Measurements from ENCODE around the gene FEM1A.
A peak's percentile ranks its signal among the peaks of the same experiment; 100 is the strongest.
"Not testable (repeated sequence)": the region's sequence is repeated elsewhere in the genome, so short reads cannot be mapped to it uniquely, and the experiment has no call there.

The FEM1A gene, protein sequence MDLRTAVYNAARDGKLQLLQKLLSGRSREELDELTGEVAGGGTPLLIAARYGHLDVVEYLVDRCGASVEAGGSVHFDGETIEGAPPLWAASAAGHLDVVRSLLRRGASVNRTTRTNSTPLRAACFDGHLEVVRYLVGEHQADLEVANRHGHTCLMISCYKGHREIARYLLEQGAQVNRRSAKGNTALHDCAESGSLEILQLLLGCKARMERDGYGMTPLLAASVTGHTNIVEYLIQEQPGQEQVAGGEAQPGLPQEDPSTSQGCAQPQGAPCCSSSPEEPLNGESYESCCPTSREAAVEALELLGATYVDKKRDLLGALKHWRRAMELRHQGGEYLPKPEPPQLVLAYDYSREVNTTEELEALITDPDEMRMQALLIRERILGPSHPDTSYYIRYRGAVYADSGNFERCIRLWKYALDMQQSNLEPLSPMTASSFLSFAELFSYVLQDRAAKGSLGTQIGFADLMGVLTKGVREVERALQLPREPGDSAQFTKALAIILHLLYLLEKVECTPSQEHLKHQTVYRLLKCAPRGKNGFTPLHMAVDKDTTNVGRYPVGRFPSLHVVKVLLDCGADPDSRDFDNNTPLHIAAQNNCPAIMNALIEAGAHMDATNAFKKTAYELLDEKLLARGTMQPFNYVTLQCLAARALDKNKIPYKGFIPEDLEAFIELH

DNA sequence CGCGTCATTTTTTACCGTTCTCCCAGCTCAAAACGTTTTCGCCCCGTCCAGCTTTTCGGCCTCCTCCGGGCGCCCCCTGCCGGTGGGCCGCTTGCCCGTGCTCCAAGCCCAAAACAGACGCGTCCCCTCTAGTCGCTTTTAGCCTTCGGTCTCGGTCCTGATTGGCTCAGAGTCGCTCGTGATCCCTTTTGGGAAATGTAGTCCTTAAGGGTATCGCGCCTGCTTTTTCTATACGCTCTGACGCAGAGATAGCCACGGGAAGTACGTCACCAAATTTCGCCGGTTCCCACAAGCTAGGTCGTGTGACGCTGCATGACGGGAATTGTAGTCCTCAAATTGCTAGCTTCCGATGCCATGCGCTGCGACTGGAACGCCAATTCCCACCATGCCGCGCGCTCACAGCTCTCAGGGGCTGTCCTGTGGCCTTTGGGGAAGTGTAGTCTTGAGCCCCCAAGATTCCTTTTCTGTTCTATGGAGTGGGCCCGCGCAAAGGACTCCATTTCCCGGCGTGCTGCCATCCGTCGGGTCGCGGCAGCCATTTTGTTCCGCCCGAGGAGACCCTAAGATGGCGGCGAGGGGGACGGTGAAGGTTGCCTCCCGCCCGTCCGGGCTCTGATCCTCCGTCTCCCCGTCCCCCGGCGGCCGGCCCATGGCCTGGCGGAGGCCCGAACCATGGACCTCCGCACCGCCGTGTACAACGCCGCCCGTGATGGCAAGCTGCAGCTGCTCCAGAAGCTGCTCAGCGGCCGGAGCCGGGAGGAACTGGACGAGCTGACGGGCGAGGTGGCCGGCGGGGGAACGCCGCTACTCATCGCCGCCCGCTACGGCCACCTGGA is at the start of gene FEM1A:
FEM1A (plus strand) TSS at position 552 of the 836 bp plus-strand sequence; CDS start at position 673, 121 bp downstream.
- peak; percentile 100 for DNase-seq

DNA sequence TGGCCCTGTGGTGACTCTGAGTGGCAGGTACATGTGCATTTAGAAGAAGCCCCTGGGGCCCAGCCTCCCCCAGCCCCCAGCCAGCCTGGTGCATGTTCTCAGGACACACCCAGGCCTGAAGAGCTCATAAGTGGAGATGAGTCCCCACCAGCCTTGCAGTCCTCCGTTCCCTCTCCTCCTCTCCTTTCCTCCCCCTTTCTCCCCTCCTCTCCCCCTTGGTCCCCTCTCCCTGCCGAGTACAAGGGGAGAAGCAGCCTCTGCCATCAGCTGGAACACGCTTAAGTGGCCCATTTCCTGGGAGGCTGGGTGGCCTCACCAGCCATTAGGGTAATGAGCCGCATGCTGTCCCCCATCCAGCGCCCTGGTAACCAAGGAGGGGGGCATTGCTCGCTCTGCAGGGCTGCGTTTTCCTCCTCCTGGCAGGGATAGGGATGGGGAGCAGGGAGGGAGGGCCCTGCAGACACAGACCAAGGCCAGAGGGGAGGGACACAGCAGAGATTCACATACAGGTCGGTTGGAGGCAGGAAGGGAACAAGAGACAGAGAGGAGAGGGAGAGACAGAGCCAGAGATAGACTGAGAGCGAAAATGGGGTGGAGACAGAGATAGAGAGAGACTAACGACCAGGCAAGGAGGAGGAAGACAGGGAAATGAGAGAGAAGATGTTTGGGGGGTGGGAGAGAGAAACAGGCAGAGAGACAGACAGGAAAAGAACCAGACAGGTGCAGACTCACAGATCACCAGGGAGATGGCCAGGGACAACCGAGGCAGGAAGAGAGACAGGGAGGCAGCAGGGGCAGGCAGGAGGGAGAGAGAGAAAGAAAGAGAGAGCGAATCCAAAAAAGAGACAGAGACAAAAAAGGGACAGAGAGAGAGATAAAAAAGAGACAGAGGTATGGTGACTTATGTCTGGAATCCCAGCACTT is 48.5 kb upstream of the FEM1A start:
- peak; percentile 28 for DNase-seq

DNA sequence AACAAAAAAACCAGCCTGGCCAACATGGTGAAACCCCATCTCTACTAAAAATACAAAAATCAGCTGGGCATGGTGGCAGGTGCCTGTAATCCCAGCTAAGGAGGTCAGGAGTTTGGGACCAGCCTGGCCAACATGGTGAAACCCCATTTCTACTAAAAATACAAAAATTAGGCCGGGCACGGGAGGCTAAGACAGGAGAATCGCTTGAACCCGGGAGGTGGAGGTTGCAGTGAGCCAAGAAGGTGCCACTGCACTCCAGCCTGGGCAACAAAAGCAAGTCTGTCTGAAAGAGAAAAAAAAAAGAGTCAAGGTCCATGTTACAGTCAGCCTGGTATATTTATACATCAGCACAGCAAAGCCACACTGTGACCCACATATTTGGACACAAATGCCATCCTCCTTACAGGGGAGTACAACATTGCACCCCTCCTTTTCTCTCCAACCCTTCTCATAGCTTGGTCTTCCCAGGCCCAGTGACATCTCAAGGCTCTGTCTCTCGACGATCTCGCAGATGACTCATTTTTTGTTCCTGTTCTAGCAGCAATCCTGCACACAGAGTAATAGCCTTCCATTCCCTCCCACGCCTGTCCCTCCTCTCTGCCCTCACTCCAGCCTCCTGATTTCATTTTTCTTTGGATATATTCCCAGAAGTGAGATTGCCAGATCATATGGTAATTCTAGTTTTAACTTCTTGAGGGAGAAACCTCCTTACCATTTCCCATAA is 46.9 kb upstream of the FEM1A start:
- no peak for DNase-seq

DNA sequence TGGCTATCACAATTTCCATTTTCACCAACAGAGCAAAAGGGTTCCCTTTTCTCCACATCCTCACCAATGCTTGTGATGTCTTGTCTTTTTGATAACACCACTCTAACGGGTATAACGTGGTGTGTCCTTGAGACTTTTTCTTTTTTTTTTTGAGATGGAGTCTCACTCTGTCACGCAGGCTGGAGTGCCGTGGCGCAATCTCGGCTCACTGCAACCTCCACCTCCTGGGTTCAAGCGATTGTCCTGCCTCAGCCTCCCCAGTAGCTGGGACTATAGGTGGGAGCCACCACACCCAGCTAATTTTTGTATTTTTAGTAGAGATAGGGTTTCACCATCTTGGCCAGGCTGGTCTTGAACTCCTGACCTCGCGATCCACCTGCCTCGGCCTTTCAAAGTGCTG is 46.4 kb upstream of the FEM1A start:
- not testable (repeated sequence) for DNase-seq

DNA sequence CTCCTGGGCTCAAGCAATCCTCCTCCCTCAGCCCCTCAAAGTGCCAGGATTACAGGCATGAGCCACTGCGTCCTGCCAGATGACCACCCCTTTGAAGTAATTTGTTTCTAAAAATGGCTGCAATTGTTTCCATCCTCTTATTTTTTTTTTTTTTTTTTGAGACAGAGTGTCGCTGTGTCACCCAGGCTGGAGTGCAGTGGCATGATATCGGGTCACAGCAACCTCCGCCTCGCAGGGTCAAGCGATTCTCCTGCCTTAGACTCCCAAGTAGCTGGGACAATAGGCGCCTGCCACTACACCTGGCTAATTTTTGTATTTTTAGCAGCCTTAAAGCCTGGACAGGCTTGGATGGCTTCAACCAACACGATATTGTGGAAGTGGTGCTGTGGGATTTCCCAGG is 45.5 kb upstream of the FEM1A start:
- DNase-seq, result no peak

DNA sequence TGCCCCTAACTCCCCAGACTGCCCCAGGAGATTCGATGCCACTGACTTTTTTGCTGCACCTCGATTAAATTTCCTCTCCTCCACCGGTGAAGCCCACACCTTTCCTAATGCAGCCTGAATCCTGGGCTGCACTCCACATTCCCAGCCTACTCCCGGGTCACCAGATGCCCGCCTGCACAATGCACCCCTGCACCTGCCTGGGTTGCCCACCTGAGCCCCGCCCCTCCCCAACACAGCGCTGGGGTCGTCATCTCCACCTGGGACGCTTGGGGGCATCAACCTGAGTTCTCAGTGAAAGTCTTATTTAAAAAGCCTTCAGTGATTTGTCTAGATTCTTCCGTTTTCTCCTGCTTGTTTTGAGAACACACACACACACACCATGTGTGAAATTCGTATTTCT is 43.3 kb upstream of the FEM1A start:
- DNase-seq, result no peak

DNA sequence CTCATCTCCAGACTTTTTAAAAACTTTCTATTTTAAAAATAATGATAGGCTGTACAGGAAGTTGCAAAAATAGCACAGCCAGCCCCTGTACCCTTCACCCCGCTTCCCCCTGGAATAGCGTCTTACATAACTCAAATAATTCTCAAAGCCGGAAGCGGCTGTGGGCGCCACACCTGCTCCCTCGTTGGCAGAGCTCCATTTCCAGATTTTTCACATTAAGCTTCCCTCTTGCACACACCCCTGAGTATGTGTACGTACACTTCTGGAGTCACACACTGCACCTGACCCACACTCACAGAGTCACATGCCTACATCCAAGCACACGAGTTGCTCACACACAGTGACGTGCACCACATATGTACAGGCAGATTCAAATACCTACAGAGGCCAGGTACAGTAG is 42.9 kb upstream of the FEM1A start:
- peak; percentile 40 for DNase-seq

DNA sequence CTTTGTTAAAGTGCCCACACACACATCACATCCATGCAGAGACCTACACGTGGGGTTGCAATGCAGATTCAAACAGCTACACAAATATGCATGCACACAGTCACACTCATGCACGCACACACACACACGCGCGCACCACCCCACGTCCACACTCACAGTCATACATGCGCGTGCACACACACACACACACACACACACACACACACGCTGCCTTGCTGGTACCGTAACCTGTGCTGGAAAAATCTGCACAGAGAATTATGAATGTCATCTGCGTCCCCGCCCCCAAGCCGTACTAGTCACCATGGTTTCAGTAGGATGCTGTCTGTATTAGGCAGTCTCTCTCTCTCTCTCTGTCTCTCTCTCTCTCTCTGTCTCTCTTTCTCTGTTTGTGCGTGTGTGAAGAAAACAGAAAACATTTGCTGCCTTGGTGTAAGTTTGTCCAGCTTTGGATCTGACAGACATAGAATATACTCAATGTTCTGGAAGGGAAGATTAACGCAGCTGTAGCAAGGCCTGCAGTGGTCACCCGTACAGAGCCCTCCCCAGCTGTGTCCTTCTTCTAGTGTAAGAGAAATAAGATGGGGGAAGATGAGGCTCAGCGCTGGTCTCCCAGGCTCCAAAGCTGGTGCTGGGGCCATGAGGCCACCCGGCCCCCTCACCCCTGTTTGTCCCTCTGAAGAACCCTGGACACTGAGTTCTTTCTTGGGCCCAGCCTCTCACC is 41.5 kb upstream of the FEM1A start:
- no peak for DNase-seq

DNA sequence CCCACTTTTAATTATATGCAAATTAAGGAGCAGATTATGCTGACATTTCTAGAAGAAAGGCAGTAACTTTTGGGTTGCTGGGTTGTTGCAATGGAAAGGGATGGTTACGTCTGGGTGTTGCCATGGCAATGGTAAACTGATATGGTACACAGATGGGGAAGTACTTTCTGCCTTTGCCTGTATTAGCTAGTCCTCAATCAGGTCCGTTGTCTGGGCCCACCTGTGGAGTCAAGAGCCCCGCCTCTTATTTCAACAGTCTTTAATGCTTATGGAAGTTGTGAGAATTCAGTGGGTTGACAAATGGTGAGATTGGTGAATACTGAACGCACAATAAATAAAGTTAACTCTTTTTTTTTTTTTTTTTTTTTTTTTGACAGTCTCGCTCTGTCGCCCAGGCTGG is 37.3 kb upstream of the FEM1A start:
- no peak for DNase-seq

DNA sequence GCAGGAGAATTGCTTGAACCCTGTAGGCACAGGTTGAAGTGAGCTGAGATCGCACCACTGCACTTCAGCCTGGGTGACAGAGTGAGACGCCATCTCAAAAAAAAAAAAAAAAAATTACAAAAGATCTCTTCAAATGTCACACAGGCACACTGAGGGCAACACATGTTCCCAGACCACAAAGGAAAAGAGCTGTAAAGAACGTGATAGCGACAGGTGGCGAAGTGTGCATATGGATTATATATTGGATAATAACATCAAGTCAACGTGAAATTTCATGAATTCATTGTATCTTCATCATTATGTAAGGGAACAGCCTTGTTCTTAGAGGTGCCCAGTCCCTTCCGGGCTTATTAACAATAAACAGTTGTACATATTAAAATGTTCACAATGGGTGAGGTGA is 36.1 kb upstream of the FEM1A start:
- DNase-seq, result no peak

DNA sequence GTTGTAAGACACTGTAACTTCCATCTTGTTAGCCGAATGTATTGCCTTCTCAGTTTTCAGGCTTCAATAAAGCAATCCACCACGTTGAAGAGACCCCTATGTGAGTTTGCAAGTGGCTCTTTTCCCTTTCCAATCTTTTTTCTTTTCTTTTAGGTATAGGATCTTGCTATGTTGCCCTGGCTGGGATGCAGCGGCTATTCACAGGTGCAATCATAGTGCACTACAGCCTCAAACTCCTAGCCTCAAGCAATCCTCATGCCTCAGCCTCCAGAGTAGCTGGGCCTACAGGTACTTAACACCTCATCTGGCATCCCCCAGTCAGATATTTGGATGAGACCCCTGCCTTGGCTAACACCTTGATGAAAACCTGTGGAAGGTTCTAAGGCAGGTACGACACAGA is 33.5 kb upstream of the FEM1A start:
- DNase-seq, result no peak

DNA sequence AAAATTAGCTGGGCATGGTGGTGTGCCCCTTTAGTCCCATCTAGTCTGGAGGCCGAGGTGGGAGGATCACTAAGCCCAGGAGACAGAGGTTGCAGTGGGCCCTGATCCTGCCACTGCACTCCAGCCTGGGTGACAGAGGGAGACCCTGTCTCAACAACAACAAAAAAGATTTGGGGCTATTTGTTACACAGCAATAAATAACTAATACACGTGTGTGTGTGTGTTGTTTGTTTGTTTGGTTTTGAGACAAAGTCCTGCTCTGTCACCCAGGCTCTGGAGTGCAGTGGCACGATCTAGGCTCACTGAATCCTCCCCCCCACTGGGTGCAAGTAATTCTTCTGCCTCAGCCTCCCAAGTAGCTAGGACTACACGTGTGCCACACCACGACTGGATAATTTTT is 32.9 kb upstream of the FEM1A start:
- no peak for DNase-seq

DNA sequence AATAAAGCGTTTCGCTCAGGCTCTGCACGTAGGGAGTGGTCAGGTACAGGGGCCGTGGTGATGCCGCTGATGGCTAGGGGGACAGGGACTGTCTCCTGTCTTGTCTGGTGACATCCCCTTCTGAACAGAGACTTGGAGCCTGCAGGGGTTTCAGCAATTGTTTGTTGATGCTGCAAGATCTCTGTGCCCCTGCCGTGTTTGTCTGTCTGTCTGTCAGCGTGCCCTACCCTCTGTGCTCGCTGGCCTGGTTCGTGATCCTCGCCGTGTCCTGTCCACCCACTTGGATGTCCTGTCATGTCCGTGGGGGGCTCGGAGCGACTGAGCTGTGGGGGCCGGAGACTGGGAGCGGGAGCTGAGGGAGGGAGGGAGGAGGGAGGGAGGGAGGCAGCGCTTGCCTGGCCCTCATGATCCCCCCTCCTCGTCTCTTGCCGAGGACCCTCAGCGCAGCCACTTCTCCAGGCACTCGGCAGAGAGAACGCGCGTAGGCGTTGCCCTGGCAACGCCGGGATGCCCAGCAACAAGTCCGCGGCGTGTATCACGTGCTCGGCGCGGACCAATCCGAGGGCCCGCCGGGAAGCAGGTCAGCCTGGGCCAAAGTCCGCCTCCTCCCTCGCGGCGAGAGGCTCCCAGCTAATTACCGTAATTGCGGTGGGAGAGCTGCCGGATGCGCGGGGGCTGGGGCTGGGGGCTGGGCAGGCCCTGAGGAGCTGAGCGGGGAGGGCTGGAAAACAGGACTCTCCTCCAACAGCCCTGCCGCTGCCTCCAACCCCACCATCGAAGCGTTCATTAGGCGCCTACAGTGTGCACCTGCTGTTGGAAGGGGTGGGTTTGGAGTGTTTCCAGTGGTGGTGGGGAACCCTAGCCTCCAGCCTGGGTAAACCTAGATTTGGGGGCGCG is 31.9 kb upstream of the FEM1A start:
- DNase-seq, result peak; percentile 93

DNA sequence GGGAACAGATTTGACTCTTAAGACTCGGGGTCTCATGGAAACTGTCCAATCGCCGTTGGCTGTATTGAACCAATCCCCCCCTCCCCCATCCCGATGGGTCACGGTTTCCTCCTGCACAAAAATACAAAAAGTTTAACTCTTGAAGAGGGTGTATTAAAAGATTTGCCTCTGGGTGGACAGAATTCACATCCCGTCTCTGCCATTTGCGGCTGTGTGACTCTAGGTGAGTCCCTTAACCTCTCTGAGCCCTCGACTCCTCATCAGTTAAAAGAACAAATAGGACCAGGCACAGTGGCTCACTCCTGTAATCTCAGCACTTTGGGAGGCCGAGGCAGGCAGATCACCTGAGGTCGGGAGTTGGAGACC is 31.3 kb upstream of the FEM1A start:
- no peak for DNase-seq

DNA sequence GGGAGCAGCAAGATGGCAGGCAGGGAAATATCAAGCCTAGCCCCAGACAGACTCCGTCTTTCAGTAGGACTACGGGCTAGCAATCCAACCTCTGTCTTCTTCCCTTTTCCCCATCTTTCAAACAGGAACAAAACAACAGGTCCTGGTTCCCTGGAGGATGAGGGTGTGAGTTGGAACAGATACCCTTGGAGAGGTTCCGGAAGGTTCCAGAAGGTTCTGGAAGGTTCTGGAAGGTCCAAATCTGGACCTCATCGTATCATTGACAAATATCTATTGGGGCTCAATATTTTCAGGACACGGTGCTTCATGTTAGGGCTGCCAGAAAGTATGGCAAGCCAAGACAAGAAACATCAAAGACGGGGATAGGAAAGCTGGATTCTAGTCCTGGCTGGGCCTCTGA is 28.5 kb upstream of the FEM1A start:
- no peak for DNase-seq

DNA sequence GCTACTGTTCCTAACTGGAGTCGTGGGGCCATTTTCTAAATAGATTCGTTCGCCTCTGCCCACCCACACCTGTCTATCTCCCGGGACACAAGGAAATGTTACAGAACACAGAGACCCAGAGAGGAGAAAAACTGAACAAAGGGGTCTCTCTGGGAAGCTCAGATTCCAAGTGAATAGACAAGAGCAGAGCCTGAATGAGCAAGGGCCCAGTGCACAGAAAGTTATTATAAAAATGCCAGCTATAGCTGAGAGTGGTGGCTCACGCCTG is 27.2 kb upstream of the FEM1A start:
- no peak for DNase-seq

DNA sequence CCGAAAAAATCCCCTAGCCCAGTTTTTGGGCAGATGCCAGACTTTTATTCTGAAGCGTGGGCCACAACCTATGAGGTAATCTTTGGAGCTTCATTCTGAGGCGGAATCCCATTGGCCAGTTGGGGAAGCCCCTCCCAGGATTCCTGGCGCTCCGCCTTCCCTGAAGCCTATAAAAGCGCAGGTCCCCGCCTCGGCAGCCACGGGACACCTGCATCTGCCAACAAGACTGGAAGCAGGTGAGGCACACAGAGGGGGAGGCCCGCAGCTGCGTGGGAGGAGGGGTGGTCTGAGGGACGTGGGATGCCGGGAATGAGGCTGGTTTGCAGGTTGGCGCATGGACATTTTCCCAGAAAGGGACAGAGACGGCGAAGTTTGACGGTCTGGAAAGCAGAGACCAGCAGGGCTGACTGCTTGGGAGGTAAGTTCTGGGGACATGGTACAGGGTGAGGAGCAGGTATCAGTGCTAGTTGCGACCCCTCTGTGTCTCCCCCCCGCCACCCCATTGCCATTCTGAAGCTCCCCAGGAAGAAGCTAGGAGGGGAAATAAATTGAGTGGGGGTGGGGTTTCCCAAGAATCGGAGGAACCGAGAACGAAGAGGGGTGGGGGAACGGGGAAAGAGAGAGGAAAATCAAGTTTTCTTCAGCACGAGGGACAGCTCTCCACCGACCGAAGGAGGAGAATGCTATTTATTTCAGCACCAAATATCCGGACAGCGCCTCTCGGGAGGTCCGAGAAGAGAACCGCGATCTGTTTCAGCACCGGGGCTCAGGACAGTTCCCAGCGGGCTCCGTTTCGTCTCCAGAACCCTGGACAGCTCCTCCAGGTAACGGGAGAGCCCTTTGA is 22.4 kb upstream of the FEM1A start:
- peak; percentile 93 for DNase-seq

DNA sequence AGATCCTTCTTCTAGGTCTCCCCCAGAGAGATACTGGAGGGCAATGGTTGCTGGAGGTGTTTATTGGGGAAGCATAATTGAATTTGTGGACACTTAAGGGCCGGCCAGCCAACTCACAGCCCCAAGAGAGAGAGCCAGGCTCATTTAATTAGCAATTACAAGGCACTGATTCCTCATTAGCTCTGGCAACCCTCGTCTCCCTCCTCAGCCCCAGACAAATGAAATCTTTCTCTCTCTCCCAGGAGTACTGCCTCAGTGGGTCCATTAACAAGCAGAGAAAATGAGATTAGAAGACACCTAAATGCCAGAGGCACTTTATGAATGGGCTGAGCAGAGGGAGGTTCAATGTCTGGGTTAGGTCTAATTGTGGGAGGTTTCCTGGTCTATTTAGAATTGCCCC is 19.0 kb upstream of the FEM1A start:
- DNase-seq, result no peak

DNA sequence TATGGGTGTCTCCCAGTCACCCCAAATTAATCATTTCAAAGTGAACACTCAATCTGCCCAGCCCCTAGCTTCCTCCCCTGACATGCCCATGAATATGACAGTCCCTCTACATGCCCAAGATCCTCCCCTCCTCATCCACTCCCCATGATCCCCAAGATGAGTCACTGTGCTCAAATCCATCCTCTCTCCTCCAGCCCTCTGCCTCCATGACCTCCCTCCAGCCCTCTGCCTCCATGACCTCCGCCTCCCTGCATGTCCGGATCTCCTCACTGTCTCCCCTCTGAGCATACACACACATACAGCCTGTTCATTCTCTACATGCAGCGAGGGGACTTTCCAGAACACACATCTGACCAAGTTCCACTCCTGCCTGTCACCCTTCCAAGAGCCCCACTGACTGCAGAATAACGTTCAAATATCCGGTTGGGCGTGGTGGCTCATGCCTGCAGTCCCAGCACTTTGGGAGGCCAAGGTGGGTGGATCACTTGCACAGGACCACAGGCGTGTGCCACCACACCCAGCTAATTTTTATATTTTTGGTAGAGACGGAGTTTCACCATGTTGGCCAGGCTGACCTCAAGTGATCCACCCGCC is 18.4 kb upstream of the FEM1A start:
- no peak for DNase-seq
